Eye (tissue), 1 donor: ENCODE measurements around the gene KRT71.
A peak's percentile ranks its signal among the peaks of the same experiment; 100 is the strongest.

ENCODE experiments used
- DNase-seq: peaks from one replicate; pipeline ENCODE4 v3.0.0-alpha.2; 2015

Gene KRT71

GRCh38 chr12:52575256-52575655 is 22.3 kb upstream of the KRT71 start:
- DNase-seq = no peak

- no peak for DNase-seq
These were observed 20.8 kb upstream of the KRT71 start, which contains the start of gene KRT74 for GRCh38 chr12:52573743-52574142. TSS of gene KRT74 (minus strand) at chr12:52573843. CDS start at chr12:52573777, 66 bp downstream.

GRCh38 chr12:52573306-52573705 is 20.4 kb upstream of the KRT71 start:
- DNase-seq = no peak

GRCh38 chr12:52570511-52570910 is 17.6 kb upstream of the KRT71 start:
- DNase-seq = no peak

- DNase-seq = no peak
These were observed 15.2 kb upstream of the KRT71 start for GRCh38 chr12:52568111-52568510.

GRCh38 chr12:52566847-52567291 is 13.9 kb upstream of the KRT71 start:
- peak; percentile 72 for DNase-seq

- no peak for DNase-seq
These were observed 11.6 kb upstream of the KRT71 start for GRCh38 chr12:52564582-52564981.

GRCh38 chr12:52561880-52562449 is 9.0 kb upstream of the KRT71 start:
- DNase-seq = no peak

- DNase-seq = no peak
These were observed 7.0 kb upstream of the KRT71 start for GRCh38 chr12:52559979-52560378.

- DNase-seq = no peak
These were observed 6.0 kb upstream of the KRT71 start for GRCh38 chr12:52558781-52559445.

- no peak for DNase-seq
These were observed 4.5 kb upstream of the KRT71 start for GRCh38 chr12:52557476-52557875.

GRCh38 chr12:52555577-52555976 is 2.6 kb upstream of the KRT71 start:
- DNase-seq = no peak

- no peak for DNase-seq
These were observed 890 bp downstream of the KRT71 start for GRCh38 chr12:52552055-52552454.

- DNase-seq = no peak
These were observed 1.6 kb downstream of the KRT71 start for GRCh38 chr12:52551216-52551865.

- DNase-seq = no peak
These were observed 6.8 kb downstream of the KRT71 start for GRCh38 chr12:52546126-52546525.

GRCh38 chr12:52543985-52544883 is 8.7 kb downstream of the KRT71 start:
- no peak for DNase-seq

GRCh38 chr12:52542785-52543318 is 10.1 kb downstream of the KRT71 start:
- DNase-seq = no peak

- DNase-seq = no peak
These were observed 10.8 kb downstream of the KRT71 start for GRCh38 chr12:52542157-52542556.

- no peak for DNase-seq
These were observed 11.2 kb downstream of the KRT71 start for GRCh38 chr12:52541709-52542108.

- no peak for DNase-seq
These were observed 12.4 kb downstream of the KRT71 start for GRCh38 chr12:52540531-52540930.

- no peak for DNase-seq
These were observed 13.1 kb downstream of the KRT71 start for GRCh38 chr12:52539821-52540173.

GRCh38 chr12:52539083-52539820 is 13.7 kb downstream of the KRT71 start:
- DNase-seq = peak; percentile 73
